ENCODE data around the gene MYOF.

MYOF gene

DNA sequence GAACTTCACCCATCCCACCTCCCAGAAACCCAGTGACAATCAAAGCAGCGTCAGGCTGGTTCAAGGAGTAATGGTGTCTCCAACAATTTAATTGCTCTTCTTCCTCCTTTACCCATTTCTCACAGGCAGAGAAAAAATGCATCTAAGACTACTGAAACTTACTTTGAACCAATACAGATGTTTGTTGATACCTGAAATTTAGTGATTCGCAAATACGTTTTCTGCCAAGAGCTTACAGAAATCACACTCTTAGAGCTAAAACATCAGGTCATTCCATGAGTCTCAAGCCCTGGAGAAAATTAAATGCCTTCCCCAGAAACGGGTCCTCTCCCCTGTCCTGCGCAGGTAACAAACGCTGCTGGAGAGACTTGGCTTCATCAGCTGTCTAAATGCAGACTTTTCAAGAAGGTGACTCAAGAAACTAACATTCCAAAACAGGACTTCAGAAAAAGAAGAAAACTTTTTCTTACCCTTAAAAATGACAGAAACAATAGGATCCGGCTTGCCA lies 443 bp downstream of the MYOF start:
- H3K18ac ChIP-seq (ENCODE audit: low read depth in 1 of 2, low read length in 2 of 2): peak overlapping the region; percentile 83 to 85
- peaks cover 0 to 20% of the 10 kb centered on the region in 2 experiments for H3K36me3 ChIP-seq (ENCODE audit: control insufficient read depth in 1 of 2, insufficient read depth in 2 of 2, low read depth in 1 of 2, low read length in 2 of 2)
- H2BK15ac ChIP-seq (ENCODE audit: low read depth, poor library complexity, severe bottlenecking): no peak overlapping the region
- peak overlapping the region; percentile 45 for H2BK120ac ChIP-seq (ENCODE audit: low read depth, low read length)
- no peak overlapping the region for H2BK12ac ChIP-seq (ENCODE audit: low read length in 2 of 2)
- H2BK5ac ChIP-seq (ENCODE audit: low read depth, low read length, poor library complexity, severe bottlenecking): peak overlapping the region; percentile 48
- H3K9me3 ChIP-seq (ENCODE audit: control insufficient read depth, low read length): no peaks in the 10 kb centered on the region
- peak; percentile 41 for DNase-seq
- no peak overlapping the region for H3K14ac ChIP-seq (ENCODE audit: low read length in 2 of 2)
- 9% methylated on average over 7 of the region's 7 CpGs for WGBS
- H2AFZ ChIP-seq (ENCODE audit: low read depth, low read length): no peak overlapping the region
- H3K27ac ChIP-seq (ENCODE audit: low read length, poor library complexity, severe bottlenecking): peak overlapping the region; percentile 97
- peaks cover 4% of the 10 kb centered on the region for H3K4me1 ChIP-seq (ENCODE audit: control insufficient read depth, insufficient read depth, low read depth, low read length)
- H3K23ac ChIP-seq (ENCODE audit: low read length in 2 of 2): no peak overlapping the region
- peak overlapping the region; percentile 54 to 92 for H3K4me3 ChIP-seq (ENCODE audit: insufficient read depth in 1 of 2, low read depth in 1 of 2, low read length in 2 of 2)
- no peaks in the 10 kb centered on the region for H3K27me3 ChIP-seq (ENCODE audit: control insufficient read depth in 1 of 2, insufficient read depth in 1 of 2, low read length in 2 of 2)
- peak overlapping the region in 1 of 2 experiments; percentile 88 for H3K4ac ChIP-seq (ENCODE audit: low read depth in 1 of 2, low read length in 2 of 2)
- H2AK5ac ChIP-seq (ENCODE audit: low read length, severe bottlenecking): peak overlapping the region; percentile 76
- no peaks in the 10 kb centered on the region for H3K79me1 ChIP-seq (replicated peaks; ENCODE audit: low read length, poor library complexity, severe bottlenecking)
- peak overlapping the region; percentile 96 for H3K9ac ChIP-seq (ENCODE audit: low read length)
- H3K4me2 ChIP-seq (ENCODE audit: low read length, poor library complexity, severe bottlenecking): peak overlapping the region; percentile 78
- no peak overlapping the region for H4K91ac ChIP-seq (ENCODE audit: low read length)
- H4K8ac ChIP-seq (ENCODE audit: low read length): no peak overlapping the region

DNA sequence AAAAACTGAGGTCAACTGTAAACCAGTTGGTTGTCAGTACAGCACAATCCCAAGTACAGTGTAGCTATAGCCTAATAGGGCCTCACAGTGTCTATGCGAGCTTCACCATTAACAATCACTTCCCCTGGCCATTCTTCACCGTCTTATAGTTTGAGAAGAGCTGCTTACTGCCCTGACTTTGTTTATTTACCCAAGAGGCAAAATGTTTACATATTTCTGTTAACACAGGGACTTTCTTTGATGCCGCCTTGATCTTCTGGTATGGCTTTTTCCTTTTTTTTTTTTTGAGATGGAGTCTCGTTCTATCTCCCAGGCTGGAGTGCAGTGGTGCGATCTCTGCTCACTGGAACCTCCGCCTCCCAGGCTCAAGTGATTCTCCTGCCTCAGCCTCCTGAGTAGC lies 3.3 kb downstream of the MYOF start:
- 34% methylated on average over 6 of the region's 6 CpGs for WGBS
- H3K4me3 ChIP-seq (ENCODE audit: insufficient read depth in 1 of 2, low read depth in 1 of 2, low read length in 2 of 2): peak overlapping the region in 1 of 2 experiments; percentile 92
- peak overlapping the region; percentile 45 for H3K4me2 ChIP-seq (ENCODE audit: low read length, poor library complexity, severe bottlenecking)
- H3K4me1 ChIP-seq (ENCODE audit: control insufficient read depth, insufficient read depth, low read depth, low read length): peaks cover 6% of the 10 kb centered on the region
- H2BK120ac ChIP-seq (ENCODE audit: low read depth, low read length): no peak overlapping the region
- no peaks in the 10 kb centered on the region for H3K79me1 ChIP-seq (replicated peaks; ENCODE audit: low read length, poor library complexity, severe bottlenecking)
- DNase-seq: peak; percentile 79
- H3K9ac ChIP-seq (ENCODE audit: low read length): peak overlapping the region; percentile 96
- H3K36me3 ChIP-seq (ENCODE audit: control insufficient read depth in 1 of 2, insufficient read depth in 2 of 2, low read depth in 1 of 2, low read length in 2 of 2): peaks cover 0 to 40% of the 10 kb centered on the region in 2 experiments
- H2AFZ ChIP-seq (ENCODE audit: low read depth, low read length): no peak overlapping the region
- no peak overlapping the region for H2BK5ac ChIP-seq (ENCODE audit: low read depth, low read length, poor library complexity, severe bottlenecking)
- H3K27me3 ChIP-seq (ENCODE audit: control insufficient read depth in 1 of 2, insufficient read depth in 1 of 2, low read length in 2 of 2): no peaks in the 10 kb centered on the region
- no peak overlapping the region for H3K23ac ChIP-seq (ENCODE audit: low read length in 2 of 2)
- peak overlapping the region; percentile 80 for H3K27ac ChIP-seq (ENCODE audit: low read length, poor library complexity, severe bottlenecking)
- peak overlapping the region in 1 of 2 experiments; percentile 4 for H3K4ac ChIP-seq (ENCODE audit: low read depth in 1 of 2, low read length in 2 of 2)
- H2BK12ac ChIP-seq (ENCODE audit: low read length in 2 of 2): no peak overlapping the region
- peak overlapping the region; percentile 11 to 92 for H3K18ac ChIP-seq (ENCODE audit: low read depth in 1 of 2, low read length in 2 of 2)
- no peaks in the 10 kb centered on the region for H3K9me3 ChIP-seq (ENCODE audit: control insufficient read depth, low read length)
- no peak overlapping the region for H3K14ac ChIP-seq (ENCODE audit: low read length in 2 of 2)
- H4K91ac ChIP-seq (ENCODE audit: low read length): no peak overlapping the region
- peak overlapping the region; percentile 76 for H4K8ac ChIP-seq (ENCODE audit: low read length)
- peak overlapping the region; percentile 26 for H2AK5ac ChIP-seq (ENCODE audit: low read length, severe bottlenecking)
- H2BK15ac ChIP-seq (ENCODE audit: low read depth, poor library complexity, severe bottlenecking): no peak overlapping the region

DNA sequence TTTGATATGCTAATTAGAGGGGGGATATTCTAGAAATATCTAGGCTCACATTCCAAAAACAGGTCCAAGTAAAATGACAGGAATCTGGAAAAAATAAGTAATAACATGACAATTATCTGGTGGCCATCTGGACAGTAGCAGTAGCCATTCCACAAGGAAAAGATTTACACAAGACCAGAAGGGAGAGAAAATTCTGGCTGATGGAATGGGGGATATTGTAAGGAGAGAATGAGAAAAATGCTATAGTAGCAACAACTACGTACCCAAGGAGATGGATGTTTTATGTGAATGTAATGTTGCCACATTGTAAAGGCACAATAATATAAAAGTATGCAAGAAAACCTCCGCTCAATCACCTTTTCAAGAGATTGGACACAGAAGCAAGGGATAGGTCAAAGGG lies 5.4 kb downstream of the MYOF start:
- no peak overlapping the region for H3K14ac ChIP-seq (ENCODE audit: low read length in 2 of 2)
- H2BK15ac ChIP-seq (ENCODE audit: low read depth, poor library complexity, severe bottlenecking): no peak overlapping the region
- 100% methylated on average over 1 of the region's 2 CpGs for WGBS
- no peak overlapping the region for H2BK12ac ChIP-seq (ENCODE audit: low read length in 2 of 2)
- no peak for DNase-seq
- no peaks in the 10 kb centered on the region for H3K79me1 ChIP-seq (replicated peaks; ENCODE audit: low read length, poor library complexity, severe bottlenecking)
- peaks cover 7 to 54% of the 10 kb centered on the region in 2 experiments for H3K36me3 ChIP-seq (ENCODE audit: control insufficient read depth in 1 of 2, insufficient read depth in 2 of 2, low read depth in 1 of 2, low read length in 2 of 2)
- peak overlapping the region; percentile 14 for H3K27ac ChIP-seq (ENCODE audit: low read length, poor library complexity, severe bottlenecking)
- no peak overlapping the region for H3K18ac ChIP-seq (ENCODE audit: low read depth in 1 of 2, low read length in 2 of 2)
- no peaks in the 10 kb centered on the region for H3K27me3 ChIP-seq (ENCODE audit: control insufficient read depth in 1 of 2, insufficient read depth in 1 of 2, low read length in 2 of 2)
- H3K9ac ChIP-seq (ENCODE audit: low read length): peak overlapping the region; percentile 63
- no peak overlapping the region for H4K8ac ChIP-seq (ENCODE audit: low read length)
- H2AK5ac ChIP-seq (ENCODE audit: low read length, severe bottlenecking): no peak overlapping the region
- H3K4me1 ChIP-seq (ENCODE audit: control insufficient read depth, insufficient read depth, low read depth, low read length): peaks cover 12% of the 10 kb centered on the region
- no peak overlapping the region for H2AFZ ChIP-seq (ENCODE audit: low read depth, low read length)
- H3K4me2 ChIP-seq (ENCODE audit: low read length, poor library complexity, severe bottlenecking): peak overlapping the region; percentile 13
- H3K23ac ChIP-seq (ENCODE audit: low read length in 2 of 2): no peak overlapping the region
- H2BK120ac ChIP-seq (ENCODE audit: low read depth, low read length): no peak overlapping the region
- H3K4ac ChIP-seq (ENCODE audit: low read depth in 1 of 2, low read length in 2 of 2): no peak overlapping the region
- H4K91ac ChIP-seq (ENCODE audit: low read length): no peak overlapping the region
- no peak overlapping the region for H2BK5ac ChIP-seq (ENCODE audit: low read depth, low read length, poor library complexity, severe bottlenecking)
- no peak overlapping the region for H3K4me3 ChIP-seq (ENCODE audit: insufficient read depth in 1 of 2, low read depth in 1 of 2, low read length in 2 of 2)
- no peaks in the 10 kb centered on the region for H3K9me3 ChIP-seq (ENCODE audit: control insufficient read depth, low read length)

DNA sequence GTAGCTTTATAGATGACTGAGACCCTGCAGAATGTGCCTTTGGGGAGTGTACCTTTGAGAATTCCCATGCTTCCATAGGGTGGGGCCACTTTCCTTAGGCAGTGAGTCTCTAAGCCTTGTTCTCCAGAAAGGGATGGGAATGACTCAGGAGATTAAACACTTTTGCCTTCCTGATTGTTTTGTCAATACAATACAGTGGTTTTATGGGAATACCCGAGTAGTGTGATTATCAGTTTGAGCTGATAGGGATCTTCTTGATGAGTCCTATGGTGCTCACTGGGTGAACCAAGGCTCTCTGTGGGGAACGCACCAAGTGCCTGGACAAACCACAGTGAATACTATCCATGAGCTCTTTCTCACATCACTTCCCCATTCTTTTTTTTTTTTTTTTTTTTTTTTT lies 6.3 kb downstream of the MYOF start:
- H2BK15ac ChIP-seq (ENCODE audit: low read depth, poor library complexity, severe bottlenecking): no peak overlapping the region
- no peak overlapping the region for H3K14ac ChIP-seq (ENCODE audit: low read length in 2 of 2)
- H3K9me3 ChIP-seq (ENCODE audit: control insufficient read depth, low read length): no peaks in the 10 kb centered on the region
- H3K79me1 ChIP-seq (replicated peaks; ENCODE audit: low read length, poor library complexity, severe bottlenecking): no peaks in the 10 kb centered on the region
- no peak overlapping the region for H2BK120ac ChIP-seq (ENCODE audit: low read depth, low read length)
- peak overlapping the region in 1 of 2 experiments; percentile 36 for H3K4me3 ChIP-seq (ENCODE audit: insufficient read depth in 1 of 2, low read depth in 1 of 2, low read length in 2 of 2)
- H3K4ac ChIP-seq (ENCODE audit: low read depth in 1 of 2, low read length in 2 of 2): peak overlapping the region in 1 of 2 experiments; percentile 59
- peak overlapping the region; percentile 47 for H3K9ac ChIP-seq (ENCODE audit: low read length)
- no peak overlapping the region for H4K91ac ChIP-seq (ENCODE audit: low read length)
- H3K23ac ChIP-seq (ENCODE audit: low read length in 2 of 2): no peak overlapping the region
- H3K36me3 ChIP-seq (ENCODE audit: control insufficient read depth in 1 of 2, insufficient read depth in 2 of 2, low read depth in 1 of 2, low read length in 2 of 2): peaks cover 7 to 54% of the 10 kb centered on the region in 2 experiments
- peak overlapping the region in 1 of 2 experiments; percentile 77 for H2BK12ac ChIP-seq (ENCODE audit: low read length in 2 of 2)
- H3K27ac ChIP-seq (ENCODE audit: low read length, poor library complexity, severe bottlenecking): peak overlapping the region; percentile 69
- peak overlapping the region; percentile 45 for H4K8ac ChIP-seq (ENCODE audit: low read length)
- no peaks in the 10 kb centered on the region for H3K27me3 ChIP-seq (ENCODE audit: control insufficient read depth in 1 of 2, insufficient read depth in 1 of 2, low read length in 2 of 2)
- no peak overlapping the region for H2AFZ ChIP-seq (ENCODE audit: low read depth, low read length)
- peak overlapping the region in 1 of 2 experiments; percentile 72 for H3K18ac ChIP-seq (ENCODE audit: low read depth in 1 of 2, low read length in 2 of 2)
- peaks cover 14% of the 10 kb centered on the region for H3K4me1 ChIP-seq (ENCODE audit: control insufficient read depth, insufficient read depth, low read depth, low read length)
- peak overlapping the region; percentile 74 for H2AK5ac ChIP-seq (ENCODE audit: low read length, severe bottlenecking)
- no peak overlapping the region for H2BK5ac ChIP-seq (ENCODE audit: low read depth, low read length, poor library complexity, severe bottlenecking)
- 50% methylated on average over 1 of the region's 2 CpGs for WGBS
- DNase-seq: peak; percentile 56
- H3K4me2 ChIP-seq (ENCODE audit: low read length, poor library complexity, severe bottlenecking): no peak overlapping the region
